Measurements from ENCODE around the gene SPPL2A. TPM values are rescaled to one million over a fixed set of nuclear protein-coding genes. Genes with fewer than 3 reads are reported as not detected.

SPPL2A gene
- total and polyA plus RNA-seq, 10 of the 15 experiments (the other 5 are each of a cell fraction or from before 2014, with no cell fraction given) = 11.3 to 83.8 (median 44.0) TPM

- intact Hi-C loops (cut with micrococcal nuclease; ENCODE audit: unreplicated experiment) (no loop called here), in situ Hi-C loops (cut with MboI) (no loop called here)
- Histone ChIP-seq H3K36me3 (ENCODE audit: control insufficient read depth in 2 of 2, insufficient read depth in 2 of 2, low read length in 1 of 2) (peaks cover 0 to 5% of the 10 kb centered on the region in 2 experiments; a peak in 2 of 4 replicates), H2AFZ (ENCODE audit: control insufficient read depth, low read depth, low read length) (no peak overlapping the region), H3K27me3 (replicated peaks in 1 of 2; ENCODE audit: control insufficient read depth in 2 of 2, insufficient read depth in 2 of 2, low read length in 1 of 2) (no peaks in the 10 kb centered on the region), H3K9ac (ENCODE audit: control insufficient read depth, insufficient read depth, low read length) (no peak overlapping the region), H4K20me1 (ENCODE audit: control insufficient read depth, insufficient read depth) (no peaks in the 10 kb centered on the region), H3K4me3 (no peak overlapping the region), H3K9me3 (replicated peaks; ENCODE audit: control insufficient read depth, insufficient read depth, low read length) (no peaks in the 10 kb centered on the region), H3K79me2 (ENCODE audit: control insufficient read depth, insufficient read depth, low read length) (no peaks in the 10 kb centered on the region), H3K27ac (ENCODE audit: control insufficient read depth, insufficient read depth) (no peak overlapping the region), H3K4me1 (ENCODE audit: control insufficient read depth, insufficient read depth, low read length) (no peaks in the 10 kb centered on the region), H3K4me2 (ENCODE audit: control insufficient read depth, insufficient read depth) (no peak overlapping the region)
- no peak for FAIRE-seq
- RAD21 ChIA-PET (ENCODE audit: unreplicated experiment) = no interaction called here
- DNase-seq (ENCODE audit: low read depth, low spot score) = no peak
- BruUV-seq (replicated peaks) = no TSS peak
- TF ChIP-seq CHD4 (IDR thresholded peaks at IDR 0.05) = no peak
- TF ChIP-seq SKIL (IDR thresholded peaks at IDR 0.05; ENCODE audit: low read depth, poor library complexity, severe bottlenecking) = no peak
- TF ChIP-seq IRF4 (IDR thresholded peaks at IDR 0.05; ENCODE audit: low read depth, low read length) = no peak
- TF ChIP-seq ZBTB4 (CRISPR knock-in tag; IDR thresholded peaks at IDR 0.05) = no peak
- TF ChIP-seq SMAD5 (IDR thresholded peaks at IDR 0.05; ENCODE audit: low read depth) = no peak
- TF ChIP-seq ZNF622 (IDR thresholded peaks at IDR 0.05) = no peak
- no peak for TF ChIP-seq ZBTB40 (IDR thresholded peaks at IDR 0.05; ENCODE audit: borderline replicate concordance)
- TF ChIP-seq BCL11A (IDR thresholded peaks at IDR 0.05; ENCODE audit: low read depth, low read length) = no peak
- TF ChIP-seq IRF5 (IDR thresholded peaks at IDR 0.05; ENCODE audit: borderline replicate concordance) = no peak
- TF ChIP-seq RAD51 (IDR thresholded peaks at IDR 0.05) = no peak
- CTCF ChIA-PET = interaction anchor here (0.7 kb wide), 1 partner anchor 65 kb away, joined by 3 read pairs; no protein-coding TSS in a partner anchor
- SMC1A ChIA-PET (ENCODE audit: uncharacterized antibody, unreplicated experiment) = interaction anchor here (0.6 to 1.0 kb wide), 2 partner anchors 35 to 159 kb away, joined by 3 to 5 read pairs; no protein-coding TSS in a partner anchor
- ATAC-seq = no peak
- POLR2A ChIA-PET = no interaction called here
Observed at GRCh38 chr15:50710585-50710984, 54.9 kb downstream of the SPPL2A start.

All from GM12878 (cell line).